ENCODE results near the gene TF.
"Not testable (repeated sequence)": the region's sequence is repeated elsewhere in the genome, so short reads cannot be mapped to it uniquely, and the experiment has no call there.

TF gene

DNA sequence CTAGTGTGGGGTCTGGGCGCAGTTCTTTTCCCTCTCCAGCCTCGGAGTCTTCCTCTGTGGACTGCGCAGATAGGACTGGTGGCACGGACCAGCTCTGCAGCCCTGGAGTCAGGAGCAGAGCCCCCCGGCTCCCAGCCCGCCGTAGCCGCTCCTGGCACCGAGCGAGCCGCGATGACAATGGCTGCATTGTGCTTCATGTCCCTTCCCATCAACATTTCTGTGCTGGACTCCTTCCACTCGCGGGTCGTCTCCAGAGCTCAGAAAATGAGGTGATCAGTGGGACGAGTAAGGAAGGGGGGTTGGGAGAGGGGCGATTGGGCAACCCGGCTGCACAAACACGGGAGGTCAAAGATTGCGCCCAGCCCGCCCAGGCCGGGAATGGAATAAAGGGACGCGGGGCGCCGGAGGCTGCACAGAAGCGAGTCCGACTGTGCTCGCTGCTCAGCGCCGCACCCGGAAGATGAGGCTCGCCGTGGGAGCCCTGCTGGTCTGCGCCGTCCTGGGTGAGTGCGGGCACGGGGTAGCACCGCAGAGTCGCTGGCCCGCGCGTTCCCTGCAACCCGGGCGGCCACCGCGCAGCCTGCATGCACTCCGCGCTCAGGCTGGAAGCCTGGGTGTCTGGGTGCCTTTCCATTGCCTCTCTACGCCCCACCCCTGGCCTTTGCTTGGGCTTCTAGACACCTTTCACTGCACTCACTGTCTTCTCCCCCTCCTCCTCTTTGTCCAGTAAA is at the start of gene TF:
TSS of gene TF (plus strand) at position 413 of the 731 bp plus-strand sequence. CDS start at position 461, 48 bp downstream.
- in situ Hi-C loops (cut with HindIII; ENCODE audit: low pct_ligation_motif_present, low pct_unique_long_range_greater_than_20kb, low sequenced_read_pairs): no loop called here
- DNase-seq: no peak

DNA sequence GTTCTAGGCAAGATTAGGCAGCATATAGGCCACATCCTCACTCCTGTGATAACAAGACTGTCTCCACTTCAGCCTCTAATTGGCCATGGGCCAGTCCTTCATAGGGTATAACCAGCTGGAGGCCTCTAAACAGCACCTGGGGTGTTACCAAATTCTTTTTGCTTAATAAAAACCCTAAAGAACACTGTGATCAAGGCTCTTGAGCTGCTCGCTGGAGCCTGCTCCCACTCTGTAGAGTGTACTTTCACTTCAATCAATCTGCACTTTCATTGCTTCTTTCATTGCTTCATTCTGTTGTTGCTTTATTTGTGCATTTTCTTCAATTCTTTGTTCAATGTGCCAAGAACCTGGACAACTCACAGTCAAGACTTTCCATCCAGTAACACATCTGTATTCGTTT is 48.2 kb upstream of the TF start:
- no peak for DNase-seq
- in situ Hi-C loops (cut with HindIII; ENCODE audit: low pct_ligation_motif_present, low pct_unique_long_range_greater_than_20kb, low sequenced_read_pairs): no loop called here

DNA sequence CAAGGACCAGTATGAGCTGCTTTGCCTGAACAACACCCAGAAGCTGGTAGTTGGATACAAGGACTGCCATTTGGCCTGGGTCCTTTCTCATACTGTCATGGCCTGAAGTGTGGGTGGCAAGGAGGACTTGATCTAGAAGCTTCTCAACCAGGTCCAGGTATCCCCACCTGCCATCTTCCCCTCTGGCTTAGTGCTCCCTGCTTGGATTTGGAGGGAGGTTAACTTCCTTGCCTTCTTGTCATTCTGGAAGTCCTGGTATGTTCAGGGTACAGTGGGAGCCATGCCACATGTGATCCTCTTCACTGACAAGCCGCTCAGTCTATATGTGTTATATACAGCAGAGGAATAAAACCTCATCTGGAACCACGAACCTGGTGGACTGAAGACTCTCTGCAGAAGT is 46.7 kb upstream of the TF start:
- no peak for DNase-seq
- in situ Hi-C loops (cut with HindIII; ENCODE audit: low pct_ligation_motif_present, low pct_unique_long_range_greater_than_20kb, low sequenced_read_pairs): no loop called here

DNA sequence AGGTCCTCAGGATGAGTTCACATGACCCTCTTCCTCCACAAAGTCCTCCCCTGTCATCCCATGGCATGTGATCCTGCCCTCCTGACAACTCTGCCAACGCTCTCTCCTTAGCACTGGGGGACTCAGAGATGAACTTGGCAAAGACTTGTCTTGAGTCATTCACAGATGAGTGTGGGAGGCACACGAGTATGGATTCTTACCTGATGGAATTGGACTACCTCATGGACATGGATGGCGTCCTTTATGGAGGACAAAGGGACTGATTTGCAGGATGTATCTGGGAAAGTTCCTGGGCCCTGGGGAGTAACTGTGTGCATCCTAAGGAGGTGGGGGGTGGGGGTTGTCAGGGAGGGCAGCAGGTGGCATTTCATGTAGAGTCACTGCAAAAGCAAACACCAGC is 46.3 kb upstream of the TF start:
- in situ Hi-C loops (cut with HindIII; ENCODE audit: low pct_ligation_motif_present, low pct_unique_long_range_greater_than_20kb, low sequenced_read_pairs): no loop called here
- DNase-seq: no peak

DNA sequence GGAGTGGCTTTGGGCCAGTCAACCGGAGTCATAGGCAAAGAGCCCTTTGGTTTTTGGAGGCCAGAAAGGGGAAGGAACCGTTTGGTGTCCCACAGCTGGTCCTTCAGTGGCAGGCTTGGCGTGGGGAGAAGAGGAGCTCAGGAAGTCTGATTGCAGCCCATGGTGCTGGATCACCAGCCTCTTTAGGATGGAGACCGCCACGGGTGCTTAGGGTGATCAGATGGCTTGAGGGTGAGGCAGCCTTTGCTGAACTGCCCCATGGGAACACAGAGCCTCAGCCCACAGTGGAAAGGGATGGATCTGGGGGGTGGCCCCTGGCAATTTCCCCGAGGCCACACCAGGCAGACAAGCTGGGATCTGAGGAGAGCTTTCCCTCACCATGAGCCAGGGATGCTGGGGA is 45.8 kb upstream of the TF start:
- in situ Hi-C loops (cut with HindIII; ENCODE audit: low pct_ligation_motif_present, low pct_unique_long_range_greater_than_20kb, low sequenced_read_pairs): no loop called here

DNA sequence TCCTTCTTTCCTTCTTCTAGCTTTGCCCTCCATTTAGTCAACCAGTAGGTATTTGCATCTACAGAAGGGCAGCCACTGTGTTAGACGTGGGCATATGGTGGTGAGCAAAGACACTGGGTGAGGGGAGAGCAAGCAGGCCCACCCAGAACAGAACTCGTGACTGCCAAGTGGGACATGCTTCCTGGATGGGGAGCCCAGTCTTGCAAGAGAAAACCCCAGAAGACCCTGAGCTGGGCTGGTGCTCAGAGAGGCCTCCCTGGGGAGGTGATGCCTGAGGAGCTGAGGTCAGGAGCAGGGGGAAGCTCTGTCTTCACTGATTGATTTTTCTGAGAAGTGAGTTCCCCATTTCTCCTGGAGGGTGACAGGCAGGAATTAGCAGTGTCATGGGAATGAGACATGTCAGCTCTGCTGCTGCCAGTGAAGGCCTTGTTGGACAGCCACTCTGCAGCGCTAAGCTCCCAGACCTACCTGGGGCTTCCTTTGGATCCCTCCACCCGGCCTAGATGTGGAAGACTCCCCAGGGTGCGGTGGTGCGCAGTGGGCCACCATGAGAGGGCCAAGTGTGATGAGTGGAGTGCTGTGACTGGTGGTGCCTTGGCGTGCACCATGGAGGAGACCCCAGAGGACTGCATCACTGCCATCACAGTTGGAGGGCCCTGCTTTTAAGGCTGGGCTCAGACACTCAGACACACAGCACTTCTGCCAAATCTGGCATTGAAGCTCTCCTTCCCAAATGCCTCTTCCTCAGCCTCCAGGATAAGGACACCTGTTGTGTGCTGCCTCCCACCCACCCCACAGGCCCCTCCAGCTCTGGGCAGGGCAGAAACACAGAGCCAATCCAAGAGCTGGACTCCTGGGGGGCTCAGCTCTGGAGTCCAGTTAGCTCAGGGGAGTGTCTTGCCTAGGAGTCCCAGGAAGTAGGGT is 44.5 kb upstream of the TF start:
- DNase-seq: no peak
- in situ Hi-C loops (cut with HindIII; ENCODE audit: low pct_ligation_motif_present, low pct_unique_long_range_greater_than_20kb, low sequenced_read_pairs): no loop called here

More for the DNA sequence above, 45.8 kb upstream of the TF start:
- no peak for DNase-seq

DNA sequence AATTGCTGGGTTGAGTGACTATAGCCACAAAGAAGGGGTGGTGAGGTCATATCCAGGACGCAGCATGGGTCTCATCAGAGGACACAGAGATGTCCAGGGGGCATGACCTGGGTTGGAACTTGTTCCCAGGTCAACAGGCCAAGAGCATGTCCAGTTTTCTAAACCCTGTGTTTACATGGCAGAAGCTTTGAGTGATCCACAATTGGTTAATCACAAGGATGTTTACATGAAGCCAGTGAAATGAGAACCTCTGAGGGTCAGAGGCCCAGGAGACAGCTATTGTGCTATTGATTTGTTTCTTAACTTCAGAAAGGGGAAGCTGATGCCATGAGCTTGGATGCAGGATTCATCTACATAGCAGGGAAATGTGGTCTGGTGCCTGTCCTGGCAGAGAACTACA is 42.3 kb upstream of the TF start:
- in situ Hi-C loops (cut with HindIII; ENCODE audit: low pct_ligation_motif_present, low pct_unique_long_range_greater_than_20kb, low sequenced_read_pairs): no loop called here
- no peak for DNase-seq

DNA sequence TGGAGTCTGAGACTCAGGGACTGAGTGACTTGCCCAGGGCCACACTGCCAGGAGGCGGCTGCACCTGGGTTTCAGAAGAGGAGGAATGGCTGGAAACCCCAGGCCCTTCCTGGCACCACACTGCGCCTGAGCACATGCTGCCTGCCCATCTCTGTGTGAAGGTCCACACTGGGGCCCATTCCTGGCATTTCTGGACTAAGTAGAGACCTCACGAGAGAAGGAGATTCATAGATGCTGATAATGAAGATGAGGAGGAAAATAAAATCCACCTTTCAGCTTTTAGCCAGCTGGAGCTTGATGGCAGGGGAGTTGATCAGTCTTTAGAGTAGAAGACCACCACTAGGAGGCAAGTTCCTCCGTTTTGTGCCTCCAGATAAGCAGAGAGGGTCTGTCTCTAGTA is 40.2 kb upstream of the TF start:
- in situ Hi-C loops (cut with HindIII; ENCODE audit: low pct_ligation_motif_present, low pct_unique_long_range_greater_than_20kb, low sequenced_read_pairs): no loop called here
- no peak for DNase-seq

DNA sequence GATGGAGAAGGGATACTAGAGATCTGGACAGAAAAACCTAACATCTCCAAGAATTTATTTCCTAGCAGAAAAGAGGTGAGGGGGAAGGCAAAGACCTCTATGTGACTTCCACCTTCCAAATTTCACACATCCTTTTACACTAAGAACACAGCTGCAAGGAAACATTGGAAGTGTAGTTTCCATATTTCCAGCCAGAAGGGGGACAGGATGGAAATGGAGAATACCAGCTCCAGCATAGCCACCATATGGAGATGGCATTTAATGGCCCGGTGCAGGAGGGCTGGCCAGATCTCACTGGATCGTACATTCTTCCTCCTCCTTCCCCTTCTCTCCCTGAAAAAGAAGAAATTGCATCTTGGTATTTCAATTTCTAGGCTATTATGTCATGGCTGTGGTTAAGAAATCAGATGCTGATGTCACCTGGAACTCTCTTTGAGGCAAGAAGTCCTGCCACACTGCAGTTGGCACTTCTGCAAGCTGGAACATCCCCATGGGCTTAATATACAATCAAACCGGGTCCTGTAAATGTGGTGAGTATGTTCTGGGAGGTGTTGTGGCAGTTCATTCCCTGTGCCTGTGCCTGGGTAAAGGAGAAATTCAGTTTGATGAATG is 36.9 kb upstream of the TF start:
- no peak for DNase-seq
- in situ Hi-C loops (cut with HindIII; ENCODE audit: low pct_ligation_motif_present, low pct_unique_long_range_greater_than_20kb, low sequenced_read_pairs): no loop called here

DNA sequence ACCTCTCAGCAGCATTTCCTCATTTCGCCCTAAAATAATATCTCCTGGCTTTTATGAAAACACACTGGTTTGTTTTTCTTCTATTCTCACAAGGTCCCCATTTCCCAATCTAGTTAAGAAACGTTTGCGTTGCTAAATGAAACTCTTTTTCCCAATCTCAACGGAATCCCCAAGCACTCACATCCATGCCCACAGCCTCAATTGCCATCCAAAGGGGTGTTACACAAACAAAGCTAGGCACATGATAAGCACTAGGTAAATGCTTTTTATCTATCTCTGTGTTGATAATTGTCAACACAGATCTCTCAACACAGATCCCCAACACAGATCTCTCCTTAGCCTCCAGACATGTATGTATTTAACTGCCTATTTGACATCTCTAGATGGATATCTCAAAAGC is 35.2 kb upstream of the TF start:
- no peak for DNase-seq
- in situ Hi-C loops (cut with HindIII; ENCODE audit: low pct_ligation_motif_present, low pct_unique_long_range_greater_than_20kb, low sequenced_read_pairs): no loop called here

DNA sequence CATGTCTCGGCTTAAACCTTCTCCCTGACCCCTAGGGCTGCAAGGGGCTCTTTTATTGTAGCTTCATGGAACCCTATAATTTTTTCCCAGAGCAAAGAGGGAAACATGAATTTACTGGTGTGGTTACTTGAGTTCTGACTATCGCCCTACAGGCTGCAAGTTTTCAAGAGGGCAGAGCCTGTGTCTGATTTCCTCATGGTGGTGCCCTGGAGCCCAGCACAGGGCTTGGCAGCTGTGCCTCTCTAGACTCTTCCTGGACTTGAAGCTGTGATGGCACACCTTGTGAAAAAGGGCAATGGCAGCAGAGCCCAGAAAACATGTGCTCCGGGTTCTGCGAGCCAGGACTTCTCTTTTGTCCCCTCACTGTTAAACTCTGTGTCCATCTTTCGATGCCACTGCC is 34.2 kb upstream of the TF start:
- in situ Hi-C loops (cut with HindIII; ENCODE audit: low pct_ligation_motif_present, low pct_unique_long_range_greater_than_20kb, low sequenced_read_pairs): no loop called here
- DNase-seq: no peak

DNA sequence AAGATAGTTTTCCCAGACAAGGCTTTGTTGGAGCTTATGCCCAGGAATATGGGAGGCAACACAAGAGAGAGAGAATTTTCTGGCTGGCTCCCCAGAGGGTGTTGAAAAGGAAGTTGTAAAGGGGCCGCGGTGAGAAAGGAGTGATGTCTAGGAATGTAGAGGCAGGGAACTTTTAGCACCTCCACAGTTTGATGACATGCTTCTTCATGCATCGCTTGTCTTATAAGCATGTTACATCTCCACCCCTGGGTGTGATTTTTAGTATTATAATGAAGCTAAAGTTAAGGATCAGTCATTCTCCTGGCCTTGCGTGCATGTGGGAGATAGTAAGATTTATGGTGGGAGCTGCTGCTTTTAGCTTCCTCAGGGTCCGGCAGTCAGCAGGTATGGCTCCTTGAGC is 32.8 kb upstream of the TF start:
- DNase-seq: no peak
- in situ Hi-C loops (cut with HindIII; ENCODE audit: low pct_ligation_motif_present, low pct_unique_long_range_greater_than_20kb, low sequenced_read_pairs): no loop called here

DNA sequence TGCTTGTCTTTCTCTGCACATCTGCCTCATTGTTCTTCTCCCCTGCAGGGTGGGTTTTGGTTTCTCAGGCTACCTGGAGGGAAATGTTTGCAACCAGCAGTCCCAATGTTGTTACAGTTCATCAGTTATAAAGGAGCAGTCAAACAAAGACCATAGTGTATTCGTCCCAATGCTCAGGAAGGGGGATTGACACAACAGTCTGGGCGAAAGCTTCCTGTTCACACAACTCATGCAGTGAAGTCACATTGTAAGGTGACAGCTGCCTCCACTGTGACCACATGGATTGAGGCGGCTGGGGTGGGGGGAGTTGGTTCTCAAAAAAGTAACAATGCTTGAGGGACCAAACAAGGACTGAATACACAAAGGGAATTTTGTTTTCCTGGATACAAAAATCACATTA is 28.8 kb upstream of the TF start:
- DNase-seq: no peak
- in situ Hi-C loops (cut with HindIII; ENCODE audit: low pct_ligation_motif_present, low pct_unique_long_range_greater_than_20kb, low sequenced_read_pairs): no loop called here

DNA sequence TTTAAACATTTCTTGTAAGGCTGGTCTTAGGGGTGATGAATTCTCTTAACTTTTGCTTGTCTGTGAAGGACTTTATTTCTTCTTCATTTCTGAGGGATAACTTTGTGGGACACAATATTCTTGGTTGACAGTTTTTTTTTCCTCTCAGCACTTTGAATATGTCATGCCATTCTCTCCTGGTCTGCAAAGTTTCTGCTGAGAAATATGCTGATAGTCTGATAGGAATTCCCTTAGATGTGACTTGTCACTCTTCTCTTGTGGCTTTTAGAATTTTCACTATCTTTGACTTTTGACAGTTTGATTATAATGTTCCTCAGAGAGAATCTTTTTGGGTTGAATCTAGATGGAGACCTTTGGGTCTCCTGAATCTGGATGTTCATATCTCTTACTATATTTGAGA is 23.3 kb upstream of the TF start:
- DNase-seq: no peak

DNA sequence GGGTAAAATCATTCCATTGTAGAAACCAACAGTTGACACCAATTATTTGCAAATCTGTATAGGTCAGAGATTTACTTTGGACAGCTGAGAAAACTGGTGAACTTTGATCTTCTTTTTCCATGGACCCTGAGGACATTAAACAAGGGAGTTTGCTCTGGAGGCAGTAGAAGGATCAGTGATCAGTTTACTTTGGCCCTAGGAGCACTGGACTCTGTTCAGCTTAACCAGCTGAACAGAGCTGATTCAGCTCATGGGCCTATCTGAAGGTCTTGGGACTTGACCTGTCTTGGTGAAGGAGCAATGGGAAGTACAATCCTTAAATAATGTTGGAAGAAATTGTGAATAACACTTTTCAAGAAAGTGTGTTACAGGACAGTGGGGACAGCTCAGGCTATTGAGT is 15.2 kb upstream of the TF start:
- DNase-seq: no peak
- in situ Hi-C loops (cut with HindIII; ENCODE audit: low pct_ligation_motif_present, low pct_unique_long_range_greater_than_20kb, low sequenced_read_pairs): no loop called here

More for the DNA sequence above, 23.3 kb upstream of the TF start:
- in situ Hi-C loops (cut with HindIII; ENCODE audit: low pct_ligation_motif_present, low pct_unique_long_range_greater_than_20kb, low sequenced_read_pairs): no loop called here

DNA sequence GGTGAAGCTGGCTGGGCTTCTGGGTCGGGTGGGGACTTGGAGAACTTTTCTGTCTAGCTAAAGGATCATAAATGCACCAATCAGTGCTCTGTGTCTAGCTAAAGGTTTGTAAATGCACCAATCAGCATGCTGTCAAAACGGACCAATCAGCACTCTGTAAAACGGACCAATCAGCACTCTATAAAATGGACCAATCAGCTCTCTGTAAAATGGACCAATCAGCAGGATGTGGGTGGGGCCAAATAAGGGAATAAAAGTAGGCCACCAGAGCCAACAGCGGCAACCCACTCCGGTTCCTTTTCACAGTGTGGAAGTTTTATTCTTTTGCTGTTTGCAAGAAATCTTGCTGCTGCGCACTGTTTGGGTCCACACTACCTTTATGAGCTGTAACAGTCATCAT is 14.0 kb upstream of the TF start:
- in situ Hi-C loops (cut with HindIII; ENCODE audit: low pct_ligation_motif_present, low pct_unique_long_range_greater_than_20kb, low sequenced_read_pairs); DNase-seq: not testable (repeated sequence)

DNA sequence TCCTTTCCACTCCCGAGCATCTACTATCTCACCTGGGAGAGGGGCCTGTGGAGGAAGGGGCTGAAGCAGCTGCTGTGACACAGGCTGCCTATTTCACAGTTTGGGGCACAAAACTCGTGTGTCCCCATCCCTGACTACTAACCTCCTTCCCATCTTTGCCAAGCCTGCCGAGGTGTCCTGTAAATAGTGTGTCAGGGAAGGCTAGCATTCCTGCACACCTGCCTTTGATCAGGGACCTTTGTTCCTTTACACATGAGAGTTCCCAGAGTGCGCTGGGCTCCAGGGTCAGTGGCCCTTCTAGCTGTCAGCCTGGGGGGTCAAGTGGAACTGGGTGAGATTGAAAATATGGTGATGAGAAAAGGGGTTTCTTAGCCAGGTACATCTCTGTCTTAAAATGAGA is 13.0 kb upstream of the TF start:
- DNase-seq: no peak
- in situ Hi-C loops (cut with HindIII; ENCODE audit: low pct_ligation_motif_present, low pct_unique_long_range_greater_than_20kb, low sequenced_read_pairs): no loop called here

DNA sequence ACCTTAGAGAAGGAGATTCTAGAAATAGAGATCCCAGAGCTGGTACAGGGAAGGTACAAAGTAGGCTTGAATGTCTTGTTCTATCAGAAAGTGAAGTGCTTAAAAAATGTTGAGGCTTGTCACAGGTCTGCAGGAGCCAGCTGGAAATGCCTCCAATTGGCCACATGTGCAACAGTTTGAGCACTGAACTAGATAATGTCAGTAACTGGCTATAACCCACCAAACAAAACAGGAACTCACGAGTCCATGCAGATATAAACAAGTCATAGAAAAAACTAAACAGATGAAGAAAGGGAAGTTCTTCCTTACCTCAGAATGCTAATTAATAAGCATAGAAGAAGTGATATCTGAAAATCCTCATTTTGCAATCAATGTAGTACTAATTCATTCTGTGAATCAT is 11.9 kb upstream of the TF start:
- in situ Hi-C loops (cut with HindIII; ENCODE audit: low pct_ligation_motif_present, low pct_unique_long_range_greater_than_20kb, low sequenced_read_pairs): no loop called here
- no peak for DNase-seq

DNA sequence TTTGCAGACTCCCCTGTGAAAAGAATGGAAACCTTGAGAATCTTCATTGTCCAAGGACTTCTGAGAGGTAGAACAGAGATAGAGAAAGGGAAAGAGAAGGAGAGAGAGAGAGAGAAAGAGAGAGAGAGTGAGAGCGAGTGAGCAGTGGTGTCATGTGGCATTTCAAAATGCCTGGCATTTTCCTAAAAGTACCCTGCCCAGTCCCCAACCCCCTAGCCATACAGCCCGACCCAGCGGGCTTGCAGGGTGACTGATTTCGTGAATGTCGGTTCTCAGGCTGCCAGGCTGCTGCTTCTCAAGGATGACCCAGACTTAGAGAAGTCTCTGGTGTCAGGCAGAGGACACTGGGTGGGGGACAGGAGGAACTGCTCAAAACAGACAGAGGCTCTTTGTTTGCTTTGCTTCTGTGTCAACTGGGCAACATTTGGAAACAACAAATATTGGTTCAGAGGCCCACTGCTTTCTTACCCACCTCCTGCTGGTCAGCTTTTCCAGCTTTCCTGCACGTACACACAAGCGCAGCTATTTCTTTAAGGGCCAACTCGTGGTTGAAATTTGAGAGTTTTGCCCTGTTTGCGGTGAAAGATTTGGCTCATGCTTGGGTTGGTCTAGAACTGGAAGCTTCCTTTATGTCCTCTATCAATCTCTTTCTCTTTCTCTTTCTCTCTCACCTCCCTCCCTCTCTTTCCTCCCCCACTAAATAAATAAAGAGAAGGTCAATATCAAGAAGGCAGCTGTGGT is 3.7 kb upstream of the TF start:
- no peak for DNase-seq
- in situ Hi-C loops (cut with HindIII; ENCODE audit: low pct_ligation_motif_present, low pct_unique_long_range_greater_than_20kb, low sequenced_read_pairs): no loop called here

All from ACHN (cell line).